HG03064 (cell line): ENCODE results near the gene SLC49A3.
"Not testable (repeated sequence)": the region's sequence is repeated elsewhere in the genome, so short reads cannot be mapped to it uniquely, and the experiment has no call there.

Experiments used
- ATAC-seq: cut with Tn5 transposase; IDR thresholded peaks from one replicate; pipeline ENCODE4 v1.9.1; 2021; ENCODE audit warnings: low read depth; ENCODE audit not compliant: unreplicated experiment

SLC49A3 gene

GRCh38 chr4:668219-668618, 20.7 kb downstream of the SLC49A3 start:
- ATAC-seq = not testable (repeated sequence)

GRCh38 chr4:667545-667925, 21.4 kb downstream of the SLC49A3 start:
- no peak for ATAC-seq

- ATAC-seq = no peak
Measured at GRCh38 chr4:666822-667544, 22.0 kb downstream of the SLC49A3 start.

- ATAC-seq = no peak
Measured at GRCh38 chr4:666436-666810, 22.5 kb downstream of the SLC49A3 start.

- no peak for ATAC-seq
Measured at GRCh38 chr4:665751-666435, 23.1 kb downstream of the SLC49A3 start.

- ATAC-seq = no peak
Measured at GRCh38 chr4:665381-665750, 23.6 kb downstream of the SLC49A3 start.

- ATAC-seq = no peak
Measured at GRCh38 chr4:664713-665231, 24.2 kb downstream of the SLC49A3 start.

GRCh38 chr4:663438-664428, 25.2 kb downstream of the SLC49A3 start:
- ATAC-seq = peak; percentile 72

- ATAC-seq = no peak
Measured at GRCh38 chr4:663046-663437, 25.9 kb downstream of the SLC49A3 start.

- no peak for ATAC-seq
Measured at GRCh38 chr4:661881-662761, 26.8 kb downstream of the SLC49A3 start.

GRCh38 chr4:661231-661630, 27.7 kb downstream of the SLC49A3 start:
- no peak for ATAC-seq

- ATAC-seq = no peak
Measured at GRCh38 chr4:660401-660800, 28.6 kb downstream of the SLC49A3 start.

- no peak for ATAC-seq
Measured at GRCh38 chr4:659851-660250, 29.1 kb downstream of the SLC49A3 start.

- no peak for ATAC-seq
Measured at GRCh38 chr4:658681-659667, 30.0 kb downstream of the SLC49A3 start.

GRCh38 chr4:657834-658667, 30.9 kb downstream of the SLC49A3 start:
- no peak for ATAC-seq

GRCh38 chr4:657338-657833, 31.6 kb downstream of the SLC49A3 start:
- no peak for ATAC-seq

GRCh38 chr4:656436-657337, 32.3 kb downstream of the SLC49A3 start:
- no peak for ATAC-seq
